NCI-H748 treated with DMSO at 0.1 percent for 48 hours (cell line): ENCODE data around the gene FGR.
"Not testable (repeated sequence)": the region's sequence is repeated elsewhere in the genome, so short reads cannot be mapped to it uniquely, and the experiment has no call there.

ENCODE experiments used
- DNase-seq: peaks from one replicate; lab custom pipeline; 2025; lab: John Stamatoyannopoulos, UW

The FGR gene

DNA sequence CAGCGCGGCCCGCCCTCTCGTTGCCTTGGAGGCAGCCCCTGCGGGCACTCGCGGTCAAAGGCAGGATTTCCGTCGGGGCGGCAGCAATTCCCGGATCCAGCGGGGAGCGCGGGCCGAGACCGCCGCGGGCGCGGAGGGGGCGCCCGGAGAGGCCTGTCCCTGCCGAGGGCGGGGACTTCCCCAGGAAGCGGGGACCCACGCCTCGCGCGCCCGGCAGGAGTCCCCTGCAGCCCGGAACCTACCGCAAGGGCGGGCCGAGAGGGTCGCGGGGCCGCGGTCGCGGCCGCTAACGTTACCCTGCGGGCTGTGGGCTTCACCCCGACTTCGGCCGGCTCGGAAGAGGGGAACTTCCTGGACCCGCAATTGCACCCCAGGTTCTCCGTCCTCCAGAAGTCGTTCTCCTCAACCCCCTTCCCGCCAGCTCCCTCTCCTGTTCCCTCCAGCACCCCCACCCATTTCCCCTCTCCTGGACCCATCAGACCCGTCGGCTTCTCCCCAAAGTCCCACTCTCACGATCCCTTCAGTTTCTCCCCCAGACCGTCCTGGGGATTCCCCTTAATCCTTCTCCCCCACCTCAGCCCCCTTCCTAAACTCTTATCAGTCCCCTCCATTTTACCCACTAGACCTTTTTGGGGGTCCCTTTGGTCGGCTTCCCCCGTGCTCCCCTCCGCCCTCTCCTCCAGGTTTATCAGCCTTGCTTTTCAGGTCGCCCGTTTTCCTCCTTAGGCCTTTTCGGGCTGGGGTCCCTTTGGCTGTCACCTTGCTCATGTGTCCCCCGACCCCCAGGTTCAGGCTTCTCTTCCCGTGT, 604 bp downstream of the FGR start:
- DNase-seq: no peak

DNA sequence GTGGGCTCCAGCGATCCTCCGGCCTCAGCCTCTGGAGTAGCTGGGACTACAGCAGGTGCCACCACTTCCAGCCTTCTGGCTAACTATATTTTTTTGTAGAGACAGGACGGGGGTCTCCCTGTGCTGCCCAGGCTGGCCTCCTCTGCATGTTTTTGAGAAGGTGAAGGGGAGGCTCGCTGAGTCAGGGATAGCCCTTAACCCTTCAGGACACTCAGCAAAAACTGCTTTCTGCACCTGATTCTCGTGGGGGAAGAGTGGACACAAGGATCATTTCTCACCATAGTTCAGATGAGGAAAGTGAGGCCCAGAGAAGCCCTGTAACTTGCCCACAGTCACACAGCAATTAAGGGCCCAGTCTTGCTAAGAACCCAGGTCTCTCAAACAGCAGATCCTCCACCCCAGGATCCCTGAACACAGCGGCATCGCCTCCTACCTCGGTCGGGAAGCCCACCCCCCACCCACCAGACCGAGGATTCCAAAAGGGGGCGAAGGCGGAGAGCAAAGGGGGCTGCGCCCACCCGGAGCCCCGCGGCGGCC, 1.3 kb downstream of the FGR start:
- DNase-seq: no peak

DNA sequence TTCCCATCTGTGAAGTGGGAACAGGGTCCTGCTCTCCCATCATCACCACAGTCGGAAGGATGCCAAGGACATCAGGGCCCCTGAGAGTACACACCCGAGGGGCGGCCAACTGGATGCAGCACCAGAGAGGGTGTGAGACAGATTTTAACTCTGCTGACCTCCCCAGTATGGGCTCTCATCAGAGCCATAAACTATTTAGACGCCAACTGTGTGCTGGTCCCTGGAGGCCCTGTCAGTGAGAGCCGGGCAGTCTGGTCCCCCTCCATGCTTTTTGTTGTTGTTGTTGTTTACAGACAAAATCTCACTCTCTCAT, 1.7 kb downstream of the FGR start:
- DNase-seq: no peak

DNA sequence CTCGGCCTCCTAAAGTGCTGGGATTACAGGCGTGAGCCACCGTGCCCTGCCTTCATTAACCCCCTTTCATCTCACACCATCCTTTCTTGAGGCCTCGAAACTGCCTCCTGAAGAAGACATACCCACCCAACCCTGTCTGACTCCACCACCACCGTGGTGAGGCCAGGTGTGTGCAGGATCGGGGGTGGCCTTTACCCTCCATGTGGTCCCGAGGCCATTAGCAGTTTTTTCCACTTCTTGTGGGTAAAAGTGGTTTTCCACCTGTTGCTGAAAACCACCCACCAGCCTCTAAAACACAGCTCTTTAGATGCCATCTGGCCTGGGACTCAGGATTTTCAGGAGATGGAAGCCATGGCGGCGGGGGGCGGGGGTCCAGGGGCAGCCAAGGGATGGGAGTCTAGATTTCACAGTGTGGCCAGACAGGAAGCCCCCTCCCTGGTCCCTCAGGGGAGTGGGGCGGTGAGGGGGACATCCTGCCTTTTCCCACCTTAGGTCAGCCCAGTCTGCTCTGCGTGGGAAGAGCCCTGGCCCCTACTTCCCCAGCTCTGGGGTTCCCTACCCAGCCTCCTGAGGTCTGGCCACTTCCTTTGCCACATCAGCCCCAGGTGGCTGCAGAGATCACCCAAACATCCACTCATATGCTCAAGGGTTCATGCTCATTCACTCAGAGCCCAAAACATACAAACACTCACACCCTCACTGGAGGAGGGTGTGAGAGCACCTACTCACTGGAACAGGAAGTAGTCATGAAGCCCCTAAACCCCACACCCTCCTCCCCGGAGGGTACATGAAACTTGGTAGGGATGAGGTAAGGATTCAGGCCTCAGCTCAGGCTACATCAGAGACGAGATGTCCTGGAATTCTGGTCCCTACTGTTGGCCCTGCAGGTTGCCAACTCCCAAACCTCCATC, 2.3 kb downstream of the FGR start:
- DNase-seq: no peak

DNA sequence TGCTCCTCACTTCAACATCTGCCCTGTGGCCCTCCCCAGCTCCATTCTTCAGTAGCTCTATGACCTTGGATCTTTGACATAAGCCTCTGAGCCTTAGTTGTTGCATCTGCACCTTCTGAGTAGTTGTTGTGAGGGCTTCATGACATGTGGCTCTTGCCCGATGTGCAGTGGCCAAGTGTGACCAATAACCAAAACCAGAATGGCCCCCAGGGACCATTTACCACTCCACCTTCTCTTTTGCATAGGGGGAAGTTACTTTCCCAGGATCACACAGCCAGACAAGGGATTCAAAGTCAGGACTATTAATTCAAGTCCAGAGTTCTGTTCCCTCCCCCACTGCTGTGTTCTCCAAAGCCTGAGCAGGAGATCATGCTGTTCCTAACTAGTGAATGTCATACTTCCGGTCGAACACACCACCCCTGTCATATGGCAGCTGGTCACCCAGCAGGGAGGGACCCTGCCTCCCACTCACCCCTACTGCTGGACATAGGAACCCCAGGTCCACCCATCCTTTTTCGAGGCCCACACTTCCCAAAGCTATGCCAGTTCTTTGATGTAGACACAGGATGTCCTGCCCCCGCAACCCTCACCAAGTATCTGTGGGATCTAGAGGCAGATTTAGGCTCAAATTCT, 4.0 kb downstream of the FGR start:
- no peak for DNase-seq

- no peak for DNase-seq
Observed at GRCh38 chr1:27628712-27629111, 6.3 kb downstream of the FGR start.

DNA sequence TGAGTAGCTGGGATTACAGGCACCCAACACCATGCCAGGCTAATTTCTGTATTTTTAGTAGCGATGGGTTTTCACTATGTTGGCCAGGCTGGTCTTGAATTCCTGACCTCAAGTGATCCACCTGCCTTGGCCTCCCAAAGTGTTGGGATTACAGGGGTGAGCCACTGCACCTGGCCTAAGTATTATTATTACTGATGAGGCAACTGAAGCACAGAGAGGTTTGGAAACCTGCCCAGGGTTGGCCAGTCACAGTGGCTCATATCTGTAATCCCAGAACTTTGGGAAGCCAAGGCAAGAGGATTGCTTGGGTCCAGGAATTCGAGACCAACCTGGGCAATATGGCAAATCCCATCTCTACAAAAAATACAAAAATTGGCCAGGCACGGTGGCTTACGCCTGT, 7.3 kb downstream of the FGR start:
- not testable (repeated sequence) for DNase-seq

DNA sequence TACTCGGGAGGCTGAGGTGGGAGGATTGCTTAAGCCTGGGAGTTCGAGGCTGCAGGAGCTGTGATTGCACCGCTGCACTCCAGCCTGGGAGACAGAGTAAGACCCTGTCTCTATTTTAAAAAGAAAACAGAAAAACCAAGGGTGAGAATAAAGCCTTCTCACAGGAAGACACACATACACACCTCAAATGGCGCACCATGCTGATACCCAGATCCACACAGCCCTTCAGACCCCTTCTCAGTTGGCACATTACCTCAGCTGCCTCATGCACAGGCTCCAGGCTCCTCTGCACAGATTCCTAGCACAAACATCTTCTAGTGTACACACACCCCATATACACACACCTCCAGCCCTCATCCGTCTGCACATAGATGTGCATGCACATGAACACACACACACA, 7.9 kb downstream of the FGR start:
- no peak for DNase-seq

DNA sequence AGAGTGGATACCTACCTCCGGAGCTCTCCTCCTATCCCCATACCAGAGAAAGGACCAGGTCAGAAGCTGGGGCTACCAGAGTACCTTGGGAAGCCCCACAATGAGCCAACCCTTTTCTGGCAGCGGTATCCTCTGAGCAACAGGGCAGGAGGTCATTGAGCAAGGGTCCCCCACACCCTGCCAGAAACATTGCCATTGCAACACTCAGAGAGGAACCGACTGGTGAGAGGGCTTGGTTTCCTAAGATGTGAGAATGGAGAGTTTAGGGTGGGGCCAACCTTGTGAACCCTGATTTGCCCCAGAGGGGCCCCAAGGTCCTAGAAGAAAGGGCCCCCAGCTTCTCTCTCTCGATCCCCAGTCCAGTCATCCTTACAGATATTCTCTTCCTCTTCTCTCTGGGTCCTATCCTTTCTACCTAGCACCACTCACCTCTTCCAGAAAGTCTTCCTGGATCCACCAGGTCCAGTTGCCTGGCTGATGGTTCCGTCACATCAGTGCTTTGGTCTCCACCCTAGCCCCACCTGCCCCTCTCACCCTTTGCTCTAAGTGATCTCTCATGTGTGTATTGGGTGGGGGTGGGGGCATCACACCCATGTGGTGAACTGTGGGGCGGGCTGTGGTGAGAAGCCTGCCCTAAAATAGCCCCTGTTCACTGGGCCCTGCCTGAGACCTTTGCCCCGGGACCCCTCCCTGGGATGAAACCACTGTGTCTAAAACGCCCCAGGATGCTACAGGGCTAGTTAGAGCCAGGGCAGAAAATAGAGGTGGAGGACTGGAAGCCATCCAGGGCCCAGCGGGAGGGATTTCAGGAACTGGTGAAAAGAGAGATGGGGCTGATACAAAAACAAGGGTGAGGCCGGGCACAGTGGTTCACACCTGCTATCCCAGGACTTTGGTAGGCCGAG, 8.7 kb downstream of the FGR start:
- DNase-seq: no peak

DNA sequence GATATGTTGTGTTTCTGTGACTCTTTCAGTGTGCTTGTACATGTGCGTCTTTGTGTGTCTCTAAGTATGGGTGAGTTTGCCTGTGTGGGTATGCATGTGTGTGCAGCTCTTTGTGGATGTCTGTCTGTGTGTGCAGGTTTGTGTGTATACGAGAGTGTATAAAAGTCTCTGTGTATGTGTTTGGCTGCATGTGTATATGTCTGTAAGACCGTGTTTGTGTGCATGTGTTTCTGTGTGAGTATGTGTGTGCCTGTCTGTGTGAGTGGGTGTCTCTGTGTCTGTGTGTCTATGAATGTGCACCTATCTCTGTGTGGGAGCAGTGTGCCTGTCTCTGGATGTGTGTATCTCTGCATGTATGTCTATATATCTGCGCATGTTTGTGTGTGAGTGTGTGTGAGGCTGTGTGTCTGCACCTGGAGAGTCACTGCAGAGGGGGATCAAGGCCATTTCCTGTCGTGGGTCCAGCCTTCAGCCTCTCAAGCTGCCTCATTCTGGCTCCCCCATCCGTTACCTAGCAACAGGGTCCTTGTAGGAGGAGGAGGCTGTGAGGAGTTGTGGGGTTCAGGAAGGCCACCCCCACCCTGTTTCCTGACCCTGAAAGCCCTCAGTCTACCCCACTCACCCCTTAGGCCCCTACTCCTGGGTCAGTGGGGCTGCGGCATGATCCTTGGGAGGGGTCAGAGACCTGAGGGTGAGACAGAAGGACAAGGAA, 10.4 kb downstream of the FGR start:
- no peak for DNase-seq

DNA sequence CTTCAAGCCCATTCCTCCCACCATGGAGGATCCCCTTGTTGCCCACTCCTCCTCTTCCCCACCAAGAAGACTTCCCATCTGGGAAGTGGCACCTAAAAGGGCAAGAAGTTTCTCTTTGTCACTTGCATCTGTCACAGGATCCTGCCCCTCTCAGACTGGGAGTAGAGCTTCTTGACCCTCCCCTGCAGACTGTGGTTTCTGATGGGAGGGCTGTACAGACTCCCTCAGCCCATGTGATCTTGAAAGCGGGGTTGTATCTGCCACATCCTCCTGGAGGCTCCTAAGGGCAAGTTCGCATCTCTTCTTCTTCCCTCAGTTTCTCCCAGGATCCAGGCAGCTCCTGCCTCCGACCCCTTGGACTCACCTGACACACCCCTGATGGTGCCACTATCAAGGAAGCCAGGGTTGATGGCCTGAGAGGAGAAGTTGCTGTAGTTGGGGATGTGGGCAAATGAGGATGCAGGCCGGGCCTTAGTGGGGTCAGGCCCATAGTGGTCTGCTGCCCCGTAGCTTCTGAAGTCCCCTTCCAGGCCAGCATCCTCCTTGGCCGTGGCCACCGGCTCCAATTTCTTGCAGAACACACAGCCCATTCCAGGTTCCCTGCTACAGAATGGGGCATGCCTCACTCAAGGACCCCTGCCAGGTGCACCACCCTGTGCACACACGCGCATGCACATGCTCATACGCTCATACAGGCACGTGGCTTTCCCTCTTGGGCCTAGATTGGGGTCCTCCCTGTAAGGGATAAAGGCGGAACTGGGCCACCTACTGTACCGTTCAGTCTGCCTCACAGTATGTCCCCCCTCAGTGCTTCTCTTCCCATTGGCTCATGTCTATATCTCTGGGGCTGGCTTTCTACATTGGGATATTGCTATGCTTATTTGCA, 11.4 kb downstream of the FGR start:
- DNase-seq: no peak

DNA sequence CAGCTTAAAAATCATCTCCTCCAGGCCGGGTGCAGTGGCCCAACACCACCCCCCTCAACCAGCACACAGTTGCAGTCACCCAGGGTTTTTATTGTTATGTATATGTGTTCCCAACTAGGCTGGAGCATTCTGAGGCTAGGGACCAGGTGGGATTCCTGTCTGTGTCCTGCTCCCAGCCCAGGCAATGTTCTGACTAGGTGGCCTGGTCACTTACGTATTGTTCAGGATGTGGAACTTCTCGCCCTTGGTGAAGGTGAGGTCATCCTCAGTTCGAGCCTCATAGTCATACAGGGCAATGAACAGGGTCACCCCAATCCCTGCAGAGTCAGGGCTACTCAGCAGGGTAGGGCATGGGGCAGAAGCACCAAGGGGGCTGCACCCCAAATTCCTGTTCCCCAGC, 12.2 kb downstream of the FGR start:
- no peak for DNase-seq

DNA sequence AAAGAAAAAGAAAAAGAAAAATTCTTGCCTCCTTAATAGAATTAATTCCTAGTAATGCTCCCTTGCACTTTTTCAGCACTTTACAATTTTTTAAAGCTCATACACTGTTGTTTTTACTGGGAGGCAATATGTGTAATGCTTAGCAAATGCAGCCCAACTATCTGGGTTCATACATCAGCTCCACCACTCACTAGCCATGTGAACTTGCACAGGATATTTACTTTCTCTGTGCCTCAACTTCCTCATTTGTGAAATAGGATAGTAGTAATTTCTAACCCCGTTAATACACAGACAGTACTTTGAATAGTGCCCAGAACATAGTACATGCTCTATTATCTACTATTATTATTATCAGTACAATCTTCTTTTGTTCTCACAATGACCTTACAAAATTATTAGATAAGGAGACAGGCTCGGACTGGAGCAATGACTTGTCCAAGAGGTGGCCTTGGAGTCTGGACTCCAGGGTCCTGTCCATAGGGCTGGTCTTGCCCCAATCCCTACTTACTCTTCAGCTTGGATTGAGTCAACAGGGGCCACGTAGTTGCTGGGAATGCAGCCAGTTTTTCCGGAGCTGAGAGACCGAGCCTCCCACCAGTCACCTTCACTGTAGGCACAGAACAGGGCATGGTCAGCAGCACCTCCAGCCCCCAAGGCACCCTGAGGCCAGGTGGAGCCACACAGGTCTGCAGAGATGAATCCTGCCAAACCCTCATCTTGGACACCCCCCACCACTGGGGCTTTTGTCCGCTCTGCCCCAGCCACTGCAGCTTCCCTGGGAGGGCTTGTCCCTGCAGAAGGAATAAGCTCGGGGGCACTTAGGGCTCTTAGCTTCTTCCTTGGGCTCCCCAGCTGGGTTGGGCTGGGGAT, 13.7 kb downstream of the FGR start:
- DNase-seq: no peak

GRCh38 chr1:27619782-27620438, 15.1 kb downstream of the FGR start:
- DNase-seq: not testable (repeated sequence)

- no peak for DNase-seq
Observed at GRCh38 chr1:27618341-27619082, 16.5 kb downstream of the FGR start.

DNA sequence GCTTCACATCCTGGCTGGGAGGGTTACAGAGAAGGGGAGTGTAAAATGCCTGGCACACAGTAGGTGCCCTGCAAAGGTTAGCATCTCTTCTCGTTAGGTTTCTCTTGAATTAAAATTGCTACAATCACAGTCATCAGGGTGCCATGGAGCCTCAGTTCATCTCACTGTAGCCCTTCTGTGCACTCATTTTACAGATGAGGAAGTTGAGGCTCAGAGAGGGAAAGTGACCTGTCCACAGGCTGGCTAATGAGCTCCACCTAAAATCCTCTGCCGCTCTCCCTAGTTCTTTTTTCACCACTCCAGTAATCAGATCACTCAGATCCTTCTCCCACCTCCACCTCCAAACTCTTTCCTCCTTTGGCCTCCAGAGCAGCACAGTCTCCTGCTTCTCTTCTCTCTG, 17.6 kb downstream of the FGR start:
- no peak for DNase-seq

DNA sequence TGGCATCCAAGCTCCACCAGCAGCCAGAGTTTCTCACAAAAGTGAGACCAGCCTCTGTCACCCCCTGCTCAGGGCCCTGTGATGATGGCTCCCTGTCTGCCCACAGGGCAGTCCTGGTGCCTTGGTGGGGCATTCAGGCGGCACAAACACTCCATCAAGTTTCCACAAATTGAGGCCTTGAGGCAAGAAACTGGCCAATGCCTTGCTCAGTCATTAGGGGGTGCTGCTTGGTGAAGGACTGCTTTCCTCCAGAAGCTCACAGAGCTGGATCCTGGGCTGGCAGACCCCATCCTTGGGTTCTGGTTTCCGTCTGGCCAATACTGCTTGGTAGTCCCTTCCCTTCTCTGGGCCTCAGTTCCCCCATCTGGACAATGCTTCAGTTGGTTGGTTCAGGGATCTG, 18.5 kb downstream of the FGR start:
- DNase-seq: no peak
